Measurements from ENCODE around the gene FGGY.

FGGY gene

GRCh38 chr1:59593798-59594790, 297.2 kb downstream of the FGGY start:
- no peak for TF ChIP-seq CTCF (IDR thresholded peaks at IDR 0.05; ENCODE audit: control insufficient read depth, insufficient read depth, low read depth, low read length, missing control alignments)
- DNase-seq (ENCODE audit: low read depth): no peak
- no peak overlapping the region for H3K4me3 ChIP-seq (ENCODE audit: control insufficient read depth, low read depth, low read length)

- peak; percentile 29 for TF ChIP-seq CTCF (IDR thresholded peaks at IDR 0.05; ENCODE audit: control insufficient read depth, insufficient read depth, low read depth, low read length, missing control alignments)
- DNase-seq (ENCODE audit: low read depth): peak; percentile 52
- H3K4me3 ChIP-seq (ENCODE audit: control insufficient read depth, low read depth, low read length): no peak overlapping the region
Measured at GRCh38 chr1:59595774-59596173, 298.9 kb downstream of the FGGY start.

GRCh38 chr1:59596432-59596831, 299.5 kb downstream of the FGGY start:
- DNase-seq (ENCODE audit: low read depth): peak; percentile 87
- no peak overlapping the region for H3K4me3 ChIP-seq (ENCODE audit: control insufficient read depth, low read depth, low read length)
- no peak for TF ChIP-seq CTCF (IDR thresholded peaks at IDR 0.05; ENCODE audit: control insufficient read depth, insufficient read depth, low read depth, low read length, missing control alignments)

- DNase-seq (ENCODE audit: low read depth): no peak
- no peak for TF ChIP-seq CTCF (IDR thresholded peaks at IDR 0.05; ENCODE audit: control insufficient read depth, insufficient read depth, low read depth, low read length, missing control alignments)
- H3K4me3 ChIP-seq (ENCODE audit: control insufficient read depth, low read depth, low read length): no peak overlapping the region
Measured at GRCh38 chr1:59596956-59597355, 300.1 kb downstream of the FGGY start.

DNA sequence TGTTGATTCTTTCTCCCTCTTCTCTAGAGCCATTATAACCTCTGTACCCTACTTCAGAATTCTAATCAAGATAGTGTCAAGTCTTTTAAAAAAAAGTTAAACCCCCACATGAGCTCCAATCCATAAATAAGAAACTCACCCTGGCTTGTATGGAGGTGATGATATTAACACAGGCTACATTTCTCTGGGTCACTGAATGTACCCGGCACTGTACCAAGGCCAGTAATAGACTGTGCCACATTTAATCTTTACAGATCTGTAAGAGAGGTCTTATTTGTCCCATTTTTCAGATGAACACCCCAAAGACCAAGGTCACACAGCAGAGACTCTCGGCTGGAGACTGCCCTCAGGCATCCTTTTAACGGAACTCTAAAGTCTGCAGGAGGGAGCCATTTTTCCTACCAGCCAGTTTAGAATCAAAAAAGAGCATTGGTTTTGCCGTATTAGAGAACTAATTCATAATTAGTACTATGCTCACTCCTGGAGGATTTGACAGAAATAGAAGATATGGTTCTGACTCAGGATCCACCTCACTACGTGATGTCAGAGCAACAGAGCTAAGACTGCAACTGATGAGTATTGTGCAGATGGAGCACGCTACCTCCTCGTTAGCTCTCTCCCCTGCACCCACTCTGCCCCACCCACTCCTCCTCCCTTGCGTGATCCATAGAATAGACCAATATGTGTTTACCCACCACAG, 300.7 kb downstream of the FGGY start:
- DNase-seq (ENCODE audit: low read depth): no peak
- H3K4me3 ChIP-seq (ENCODE audit: control insufficient read depth, low read depth, low read length): no peak overlapping the region
- TF ChIP-seq CTCF (IDR thresholded peaks at IDR 0.05; ENCODE audit: control insufficient read depth, insufficient read depth, low read depth, low read length, missing control alignments): no peak

DNA sequence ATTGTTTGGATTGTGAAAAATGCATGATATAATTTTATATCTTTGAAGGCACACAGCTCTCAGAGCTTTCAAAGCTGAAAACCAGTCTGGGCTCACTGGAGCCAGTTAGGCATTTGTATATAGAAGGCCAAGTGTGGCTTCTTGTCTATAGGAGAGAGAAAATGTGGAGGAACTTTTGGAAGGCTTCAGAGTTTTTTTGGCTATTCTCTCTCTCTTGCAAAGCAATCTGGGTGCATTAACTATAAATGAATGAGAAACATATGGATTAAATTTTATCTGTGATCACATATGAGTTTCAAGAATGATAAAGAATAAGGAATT, 301.2 kb downstream of the FGGY start:
- no peak overlapping the region for H3K4me3 ChIP-seq (ENCODE audit: control insufficient read depth, low read depth, low read length)
- TF ChIP-seq CTCF (IDR thresholded peaks at IDR 0.05; ENCODE audit: control insufficient read depth, insufficient read depth, low read depth, low read length, missing control alignments): no peak
- DNase-seq (ENCODE audit: low read depth): no peak
